Pons (tissue), 1 donor: Measurements from ENCODE around the gene FAM120A.
A peak's percentile ranks its signal among the peaks of the same experiment; 100 is the strongest.

Experiments used
- DNase-seq: peaks from one replicate; pipeline ENCODE4 v3.0.0-alpha.2; 2016; ENCODE audit warnings: low spot score

FAM120A gene

DNA sequence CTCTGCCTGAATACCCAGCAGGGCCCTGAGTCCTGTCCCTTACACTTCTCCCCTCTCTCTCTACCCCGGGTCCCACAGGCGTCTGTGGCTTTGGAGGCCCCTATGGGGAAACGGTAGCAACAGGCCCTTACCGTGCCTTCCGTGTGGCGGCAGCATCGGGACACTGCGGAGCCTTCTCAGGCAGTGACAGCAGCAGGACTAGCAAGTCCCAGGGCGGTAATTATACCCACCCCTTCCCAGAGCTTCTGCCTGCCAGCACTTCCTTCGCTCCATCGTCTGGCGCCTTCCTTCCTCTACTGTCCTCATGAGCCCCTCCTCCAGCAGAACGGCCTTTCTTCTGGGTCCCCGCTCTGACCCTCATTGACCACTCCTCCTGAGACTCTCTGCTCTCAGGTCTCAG, 107.0 kb downstream of the FAM120A start:
- no peak for DNase-seq

DNA sequence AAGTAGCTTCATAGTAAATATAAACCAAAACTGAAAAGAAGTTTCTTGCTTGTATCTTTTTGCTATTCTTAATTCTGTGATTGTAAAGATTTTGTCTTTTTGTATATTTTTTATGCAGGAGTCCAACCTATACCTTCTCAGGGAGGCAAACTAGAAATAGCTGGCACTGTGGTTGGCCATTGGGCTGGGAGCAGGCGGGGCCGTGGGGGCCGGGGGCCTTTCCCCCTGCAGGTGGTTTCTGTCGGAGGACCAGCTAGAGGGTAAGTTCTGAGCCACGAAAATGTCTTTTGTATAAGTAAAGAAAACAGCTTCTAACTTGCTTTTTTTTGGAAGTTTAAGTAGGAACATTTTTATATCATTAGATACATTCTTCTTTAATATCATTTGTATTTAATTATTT, 109.5 kb downstream of the FAM120A start:
- no peak for DNase-seq

DNA sequence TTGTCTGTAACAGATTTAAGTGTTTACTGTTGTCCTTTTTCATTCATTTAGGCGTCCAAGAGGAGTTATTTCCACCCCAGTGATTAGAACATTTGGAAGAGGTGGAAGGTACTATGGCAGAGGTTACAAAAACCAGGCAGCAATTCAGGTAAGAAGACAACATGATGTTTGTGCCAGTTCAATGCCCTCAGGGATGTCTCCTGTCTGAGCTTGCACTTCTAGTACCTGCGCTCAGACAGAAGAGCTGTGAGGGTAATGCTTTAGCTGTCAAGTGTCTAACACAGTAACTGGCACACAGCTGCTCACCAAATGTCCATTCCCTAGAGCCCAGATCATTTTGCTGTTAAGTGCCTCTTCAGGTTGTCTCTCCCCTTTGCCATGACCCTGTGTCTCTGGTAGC, 110.7 kb downstream of the FAM120A start:
- DNase-seq: no peak

DNA sequence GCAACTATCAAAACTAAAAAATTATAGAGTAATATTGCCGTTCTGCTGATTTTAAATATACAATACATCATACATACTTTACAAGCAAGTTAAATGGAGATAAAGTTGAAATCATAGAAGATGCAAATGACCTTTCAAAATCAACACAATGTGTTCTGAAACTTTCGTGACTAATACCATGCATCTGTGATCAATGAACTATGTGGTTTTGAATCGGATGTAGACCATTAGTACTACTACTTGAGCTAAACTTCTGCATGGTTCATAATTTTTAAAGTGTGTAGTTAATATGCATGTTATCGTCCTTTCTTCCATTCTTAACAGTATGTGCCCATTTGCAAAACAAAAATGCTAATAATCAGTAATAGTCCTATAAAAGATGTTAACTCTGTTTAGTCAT, 113.6 kb downstream of the FAM120A start:
- DNase-seq: no peak

DNA sequence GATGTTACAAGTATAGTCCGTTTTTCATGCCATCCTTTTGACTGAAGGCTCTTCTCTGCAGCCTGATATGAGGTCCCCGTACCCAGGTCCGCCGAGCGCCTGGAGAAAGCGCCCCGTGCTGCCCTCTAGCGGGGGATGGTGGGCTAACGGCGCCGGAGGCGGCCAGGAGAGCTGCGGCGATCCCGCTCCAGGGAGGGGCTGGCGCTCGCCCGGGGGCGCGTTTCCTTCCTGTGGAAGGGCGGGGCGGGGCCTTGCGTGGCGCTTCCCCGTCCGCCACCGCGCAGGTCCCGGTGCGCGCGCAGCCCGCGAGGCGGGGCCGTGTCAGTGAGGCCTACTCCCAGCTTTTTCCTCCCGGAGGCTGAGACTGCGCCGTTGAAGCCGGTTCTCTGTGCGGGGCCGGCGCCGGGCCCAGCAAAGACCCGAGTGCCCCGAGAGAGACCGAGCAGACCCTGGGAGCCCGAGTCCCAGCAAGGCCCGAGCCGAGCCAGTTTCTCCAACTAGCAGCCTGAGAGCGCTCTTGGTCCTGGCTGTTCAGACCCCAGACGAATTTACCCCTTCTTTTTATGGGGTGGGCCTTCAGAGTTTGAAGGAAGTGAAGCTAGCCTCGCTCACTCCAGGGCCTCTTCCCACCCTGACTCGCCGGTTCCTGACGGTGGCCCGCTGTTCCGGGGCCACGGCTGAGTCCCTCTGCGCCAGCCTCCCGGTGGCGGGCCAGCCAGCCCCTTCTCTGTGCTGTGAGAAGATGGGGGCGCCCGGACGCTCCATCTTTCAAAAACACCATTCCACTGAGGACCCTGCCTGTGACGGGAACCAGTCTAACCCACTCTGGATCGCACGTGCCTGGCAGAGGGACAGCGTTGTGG, 115.2 kb downstream of the FAM120A start:
- DNase-seq: peak; percentile 95

DNA sequence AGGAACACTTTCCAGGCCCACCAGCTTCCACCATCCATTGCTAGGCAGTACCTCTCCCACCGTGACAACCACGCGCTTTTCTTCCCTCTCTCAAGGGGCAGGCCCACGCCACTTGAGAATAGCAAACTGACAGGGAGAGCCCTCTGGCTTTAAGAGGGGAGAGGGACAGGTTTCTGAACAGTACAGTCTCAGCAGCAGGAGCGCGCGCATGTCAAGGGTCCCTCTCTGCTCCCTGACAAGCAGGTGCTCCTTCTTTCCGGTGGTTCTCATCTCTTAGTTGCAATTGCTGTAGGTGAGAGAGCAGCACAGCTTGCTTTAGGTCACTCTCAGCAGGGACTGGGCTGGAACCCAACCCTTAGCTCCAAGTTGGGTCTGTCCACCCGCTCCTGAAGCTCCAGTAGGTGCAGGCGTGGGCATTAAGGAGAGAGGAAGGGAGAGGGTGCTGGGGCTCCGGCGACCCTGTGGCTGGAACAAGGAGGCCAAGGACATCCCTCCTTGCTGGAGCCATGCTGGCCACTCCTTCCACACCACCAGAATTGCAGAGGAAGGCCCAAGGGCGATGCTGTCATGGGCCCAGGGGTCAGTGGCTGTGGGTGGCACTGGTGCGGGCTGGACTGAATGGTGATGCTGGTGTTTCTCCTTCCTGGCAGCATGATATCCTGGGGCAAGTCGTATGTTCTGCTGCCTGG, 115.9 kb downstream of the FAM120A start:
- no peak for DNase-seq

DNA sequence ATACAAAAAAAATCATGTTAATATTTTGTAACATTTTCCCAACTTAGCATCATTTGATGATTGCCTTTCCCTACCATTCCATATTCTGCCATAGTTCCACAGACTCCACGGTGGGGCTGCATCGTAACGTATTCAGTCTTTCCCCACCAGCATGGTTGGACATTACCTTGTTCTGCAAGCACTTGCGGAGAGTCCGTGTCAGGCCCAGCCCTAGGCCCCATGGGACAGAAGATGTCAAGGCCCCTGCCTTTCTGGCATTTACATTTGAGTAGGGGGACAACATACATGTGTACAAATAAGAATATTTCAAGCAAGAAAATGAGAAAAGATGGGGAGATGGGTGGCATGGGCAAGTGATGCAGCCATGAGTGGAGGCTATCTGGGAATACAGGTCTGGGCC, 116.7 kb downstream of the FAM120A start:
- no peak for DNase-seq

DNA sequence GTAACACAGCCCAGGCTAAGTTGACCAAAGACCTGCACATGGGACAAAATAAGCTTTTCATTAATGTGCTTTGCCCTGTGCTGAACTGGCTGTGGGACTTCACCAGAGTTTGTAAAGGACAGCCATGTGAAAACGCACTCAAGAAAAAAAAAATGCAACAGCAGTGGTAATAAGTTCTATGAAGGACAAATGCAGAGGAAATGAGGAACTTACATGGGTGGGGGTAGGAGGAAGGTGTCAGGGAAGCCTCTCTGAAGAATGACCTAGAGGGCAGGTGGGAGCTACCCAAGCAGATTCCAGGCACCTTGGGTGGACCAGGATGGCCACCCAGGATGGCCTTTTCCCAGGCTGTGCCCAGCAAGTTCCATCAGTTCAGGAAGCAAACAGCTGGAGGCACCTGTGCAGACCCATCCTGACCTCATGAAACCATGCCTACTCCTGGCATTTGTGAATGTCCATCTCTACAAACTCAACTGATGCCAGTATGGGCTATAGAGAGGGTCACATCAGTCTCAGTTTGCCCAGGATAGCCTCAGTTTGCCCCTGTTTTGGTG, 118.2 kb downstream of the FAM120A start:
- no peak for DNase-seq

DNA sequence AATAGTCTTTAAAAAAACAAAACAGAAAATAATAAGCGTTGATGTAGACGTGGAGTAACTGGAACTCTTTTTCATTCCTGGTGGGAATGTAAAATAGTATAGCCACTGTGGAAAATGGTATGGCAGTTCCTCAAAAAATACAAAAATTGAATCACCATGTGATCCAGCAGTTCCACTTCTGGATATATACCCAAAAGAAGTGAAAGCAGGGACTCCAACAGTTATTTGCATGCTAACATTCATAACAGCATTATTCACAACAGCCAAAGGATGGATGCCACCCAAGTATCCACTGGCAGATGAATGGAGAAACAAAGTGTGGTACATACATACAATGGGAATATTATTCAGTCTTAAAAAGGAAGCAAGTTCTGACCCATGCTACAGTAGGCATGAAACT, 120.7 kb downstream of the FAM120A start:
- no peak for DNase-seq

DNA sequence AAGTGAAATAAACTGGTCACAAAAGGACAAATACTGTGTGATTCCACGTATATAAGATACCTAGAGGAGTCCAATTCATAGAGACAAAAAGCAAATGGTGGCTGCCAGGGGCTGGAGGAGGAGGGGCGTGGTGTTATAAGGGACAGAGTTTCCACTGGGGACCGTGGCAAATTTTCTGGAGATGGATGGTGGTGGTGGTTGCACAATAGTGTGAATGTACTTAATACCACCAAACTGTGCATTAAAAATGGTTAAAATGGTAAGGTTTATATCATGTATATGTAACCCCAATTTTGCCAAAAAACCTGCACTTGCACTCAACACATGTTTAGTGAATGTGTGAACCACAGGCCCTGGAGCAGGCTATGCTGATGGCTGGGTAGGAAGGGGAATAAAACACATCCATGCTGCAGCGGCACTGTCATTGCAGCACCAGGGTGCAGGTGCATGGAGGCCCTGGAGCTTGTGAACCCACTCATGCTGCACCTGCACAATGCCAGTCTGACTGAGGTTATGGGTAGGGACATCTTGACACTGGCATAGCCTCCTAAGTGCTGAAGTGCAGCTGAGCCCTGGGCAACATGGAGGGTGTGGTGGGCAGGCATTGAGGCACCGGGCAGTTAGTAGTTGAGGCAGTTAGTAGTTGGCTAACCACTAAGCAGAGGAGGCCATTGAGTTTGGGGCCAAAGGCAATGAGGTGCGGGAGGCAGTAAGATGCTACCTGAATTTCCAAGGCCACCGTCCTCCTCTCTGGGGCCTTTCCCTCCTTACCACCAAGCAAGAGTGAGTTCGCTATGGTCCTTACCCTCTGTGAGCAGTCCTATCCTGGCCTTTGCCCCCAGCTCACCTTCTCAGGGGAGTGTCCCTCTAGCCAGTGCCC, 121.4 kb downstream of the FAM120A start:
- DNase-seq: no peak

DNA sequence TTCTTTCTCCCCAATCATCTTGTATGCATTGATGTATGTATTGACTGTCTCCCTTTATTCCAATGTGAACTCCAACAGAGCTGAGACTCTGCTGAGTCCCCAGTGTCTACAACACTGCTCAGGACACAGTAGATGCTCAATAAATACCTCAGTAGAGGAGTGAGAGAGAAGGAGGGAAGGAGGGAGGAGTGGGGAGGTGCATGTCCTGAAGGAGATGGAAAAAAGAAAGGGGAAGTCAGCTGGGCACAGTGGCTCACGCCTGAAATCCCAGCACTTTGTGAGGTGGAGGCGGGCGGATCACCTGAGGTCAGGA, 122.0 kb downstream of the FAM120A start:
- no peak for DNase-seq

DNA sequence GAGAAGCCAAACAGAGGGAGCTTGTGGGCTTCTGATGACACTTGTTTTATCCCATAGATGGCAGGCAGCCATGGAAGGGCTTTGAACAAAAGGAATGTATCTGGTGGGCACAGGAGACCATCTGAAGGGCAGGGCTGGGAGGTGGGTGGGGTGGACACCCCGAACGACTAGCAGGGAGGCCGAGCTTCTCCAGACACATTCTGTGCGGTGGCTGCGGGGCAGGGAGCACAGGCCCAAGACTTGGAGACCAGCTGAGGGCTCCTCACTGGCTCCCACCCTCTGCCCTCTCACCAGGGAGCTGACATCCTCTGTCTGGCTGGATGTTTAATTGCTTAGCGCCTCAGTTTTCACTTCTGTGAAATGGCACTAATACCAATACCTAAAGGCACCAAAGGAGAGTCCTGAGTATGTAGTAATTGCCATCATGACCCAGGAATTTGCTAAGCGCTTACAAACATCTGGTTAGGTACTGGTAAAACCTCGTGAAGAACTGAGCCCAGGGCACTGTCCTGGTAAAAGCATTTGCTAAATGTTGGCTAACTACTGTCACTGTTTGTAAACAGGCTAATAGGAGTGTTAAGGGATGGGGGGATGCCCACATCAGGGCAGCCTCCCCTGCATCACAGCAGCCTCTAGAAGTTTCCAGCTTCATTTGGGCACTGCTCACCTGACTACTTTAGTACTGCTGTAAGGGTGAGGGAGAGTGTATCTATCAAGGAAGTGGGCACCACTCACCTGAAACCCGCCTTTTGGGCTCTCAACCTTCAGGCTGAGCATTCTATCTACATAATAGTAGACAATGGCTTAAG, 122.8 kb downstream of the FAM120A start:
- DNase-seq: no peak

DNA sequence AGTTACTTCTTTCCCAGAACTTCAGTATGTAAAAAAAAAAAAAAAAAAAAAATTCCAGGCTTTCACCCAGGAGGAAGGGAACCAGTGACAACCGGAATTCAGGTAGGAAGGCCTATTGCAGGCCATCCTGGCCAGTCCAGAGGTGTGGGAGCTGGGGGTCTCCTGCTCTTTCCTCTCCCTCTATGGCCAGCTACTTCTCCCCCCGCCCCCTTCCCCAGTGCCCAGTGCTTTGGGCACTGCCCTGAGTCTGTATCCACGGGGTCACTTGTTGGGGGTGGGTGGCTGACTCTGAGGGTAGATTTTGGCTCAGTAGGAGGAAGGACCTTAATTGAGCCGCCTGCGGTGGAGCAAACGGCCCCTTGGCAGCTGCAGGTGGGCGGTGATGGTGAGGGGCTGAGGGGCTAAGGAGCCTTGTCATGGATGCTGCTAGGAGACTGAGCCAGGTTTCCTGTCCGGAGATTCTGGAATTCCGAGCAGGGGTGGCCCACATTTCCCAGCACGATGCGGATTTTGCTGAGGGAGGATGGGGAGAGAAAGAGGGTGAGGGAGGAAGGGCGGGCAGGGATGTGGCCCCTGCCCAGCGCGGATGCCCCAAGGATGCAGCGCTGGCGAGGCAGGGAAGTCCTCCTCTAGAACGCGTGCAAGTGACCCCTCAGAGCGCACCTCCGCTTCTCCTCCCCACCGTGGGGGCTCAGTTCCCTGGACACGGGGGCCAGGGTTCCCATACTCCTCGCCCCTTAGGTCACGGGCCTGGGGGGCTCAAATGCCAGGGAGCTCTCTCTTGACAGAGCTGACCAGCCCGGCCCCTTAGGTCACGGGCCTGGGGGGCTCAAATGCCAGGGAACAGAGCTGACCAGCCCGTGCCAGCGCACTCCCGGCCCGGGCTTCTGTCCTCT, 123.7 kb downstream of the FAM120A start:
- DNase-seq: no peak

DNA sequence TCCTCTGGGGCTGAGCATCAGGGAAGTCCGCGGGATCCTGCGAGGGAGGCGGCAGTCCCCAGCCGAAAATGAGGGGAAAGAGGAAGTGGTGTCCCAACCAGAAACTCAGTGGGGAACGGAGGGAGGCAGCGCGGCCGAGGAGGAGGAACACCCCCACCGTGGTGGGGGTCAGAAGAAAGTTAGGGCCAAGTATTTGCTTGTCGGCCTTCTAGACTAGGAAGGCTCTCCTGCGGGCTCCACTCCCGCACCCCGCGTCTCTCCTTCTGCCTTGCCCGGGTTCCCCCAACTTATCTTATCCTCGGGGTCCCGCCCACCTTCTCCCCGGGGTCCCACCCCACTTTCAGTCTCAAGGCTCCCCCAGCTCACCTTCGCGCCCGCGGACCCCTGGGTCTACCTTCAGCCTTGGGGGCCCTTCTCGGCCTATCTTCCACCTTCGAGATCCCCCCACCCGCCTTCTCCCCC, 124.3 kb downstream of the FAM120A start:
- peak; percentile 48 for DNase-seq

DNA sequence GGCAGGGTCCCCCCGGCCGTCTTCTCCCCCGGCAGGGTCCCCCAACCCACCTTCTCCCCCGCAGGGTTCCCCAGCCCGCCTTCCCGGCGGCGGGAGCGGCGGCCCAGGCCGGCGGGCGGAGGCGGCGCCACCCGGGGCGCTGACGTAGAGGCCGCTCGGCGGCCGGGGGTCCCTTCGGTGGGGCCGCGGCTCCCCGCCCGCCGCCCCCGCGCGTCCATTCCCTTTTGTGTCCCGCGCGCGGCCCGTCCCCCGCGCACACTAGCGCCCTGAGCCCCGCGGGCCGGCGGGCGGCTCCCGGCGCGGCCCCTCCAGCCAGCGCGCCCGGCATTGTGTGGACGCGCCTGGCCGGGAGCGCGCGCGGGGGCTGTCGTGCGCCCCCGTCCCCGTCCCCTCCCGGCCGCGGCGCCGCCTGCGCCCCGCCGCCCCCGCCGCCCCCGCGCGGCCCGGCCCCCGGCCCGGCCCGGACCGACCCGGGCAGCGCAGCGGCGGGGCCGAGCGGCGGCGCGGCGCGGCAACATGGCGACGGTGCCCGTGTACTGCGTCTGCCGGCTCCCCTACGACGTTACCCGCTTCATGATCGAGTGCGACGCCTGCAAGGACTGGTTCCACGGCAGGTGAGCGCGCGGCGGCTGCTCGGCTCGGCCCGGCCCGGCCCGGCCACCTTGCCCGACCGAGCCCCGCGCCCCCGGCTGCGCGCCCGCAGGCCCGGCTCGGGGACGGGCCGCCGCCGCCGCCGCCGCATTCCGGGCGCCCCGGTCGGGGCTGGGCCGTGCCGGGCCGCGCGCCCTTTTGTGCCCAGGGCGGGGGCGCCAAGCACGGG, 125.0 kb downstream of the FAM120A start, which contains the start of gene PHF2:
Gene PHF2 (plus strand): TSS at position 327 of the 820 bp plus-strand sequence. CDS start 190 bp downstream, at position 517.
- DNase-seq: no peak

DNA sequence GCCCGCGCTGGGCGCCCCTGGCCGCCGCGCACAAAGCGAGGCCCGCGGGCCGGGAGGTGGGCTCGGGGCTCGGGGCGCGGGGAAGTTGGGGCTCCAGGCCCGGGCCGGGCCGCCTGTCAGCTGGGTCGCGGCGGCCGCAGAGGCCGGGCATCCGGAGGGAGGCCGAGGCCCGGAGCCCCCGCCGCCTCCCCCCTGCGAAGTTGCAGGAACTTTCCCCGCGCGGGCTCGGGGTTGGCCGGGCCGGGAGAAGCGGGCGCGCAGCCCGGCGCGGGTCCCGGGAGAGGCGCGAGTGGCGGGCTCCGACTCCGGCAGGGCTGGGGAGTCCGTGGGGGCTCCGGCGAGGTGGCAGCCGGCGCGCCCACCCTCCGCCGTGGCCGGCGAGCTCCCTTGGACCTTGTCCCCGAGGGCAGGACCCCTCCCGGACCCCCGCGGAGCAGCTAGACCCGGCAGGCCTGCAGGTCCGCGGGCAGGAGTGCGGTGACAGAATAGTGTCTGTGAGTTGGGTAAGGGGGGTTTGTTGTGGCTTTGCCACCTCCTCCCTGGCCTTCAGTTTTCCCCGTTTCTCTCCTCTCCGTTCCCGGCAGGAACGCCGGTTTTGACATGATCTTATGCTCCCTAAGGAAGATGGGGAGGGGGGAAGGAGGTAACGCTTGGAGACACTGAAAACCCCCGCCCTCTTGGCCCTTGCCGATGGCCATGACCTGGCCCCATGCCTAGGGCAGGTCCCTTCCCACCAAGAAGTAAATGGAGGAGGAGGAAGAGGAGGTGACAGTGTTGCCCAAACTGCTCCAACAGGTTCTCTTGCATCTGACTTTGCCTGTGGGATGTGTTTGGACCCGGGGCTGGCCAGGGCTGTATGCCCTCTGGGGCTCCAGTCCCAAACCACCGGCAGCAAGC, 125.8 kb downstream of the FAM120A start:
- no peak for DNase-seq

DNA sequence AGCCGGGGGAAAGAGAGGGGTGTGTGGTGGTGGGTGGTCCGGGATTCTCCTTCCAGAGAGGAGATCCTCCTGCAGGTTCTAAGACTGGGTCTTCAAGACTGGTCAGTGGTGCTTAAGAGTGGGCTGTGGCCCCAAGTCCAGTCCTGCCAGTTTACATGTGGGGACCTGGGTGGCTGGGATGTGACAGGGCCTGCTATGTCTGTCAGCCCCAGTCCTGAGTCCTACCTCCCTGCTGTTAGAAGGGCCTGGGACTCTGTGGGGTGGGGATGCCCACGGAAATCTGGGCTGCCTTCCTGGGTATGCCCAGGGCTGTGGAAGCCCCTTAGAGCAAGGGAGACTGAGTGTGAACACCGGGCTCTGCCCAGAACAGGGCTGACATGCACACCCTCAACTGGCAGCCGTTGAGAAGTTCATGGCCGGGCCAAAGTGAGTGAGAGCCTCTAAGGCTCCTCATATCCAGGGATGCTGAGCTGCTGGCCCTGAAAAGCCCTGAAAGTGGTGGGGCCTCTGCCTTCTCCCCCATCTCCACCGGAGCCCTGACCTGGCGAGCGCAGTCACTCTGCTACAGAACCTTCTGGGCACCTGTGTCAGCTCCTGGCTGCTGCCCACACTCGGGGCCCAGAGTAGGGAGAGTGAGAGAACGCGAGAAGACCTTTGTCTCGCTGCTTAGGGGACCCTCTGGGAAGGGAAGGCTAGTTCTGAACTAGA, 126.6 kb downstream of the FAM120A start:
- no peak for DNase-seq

DNA sequence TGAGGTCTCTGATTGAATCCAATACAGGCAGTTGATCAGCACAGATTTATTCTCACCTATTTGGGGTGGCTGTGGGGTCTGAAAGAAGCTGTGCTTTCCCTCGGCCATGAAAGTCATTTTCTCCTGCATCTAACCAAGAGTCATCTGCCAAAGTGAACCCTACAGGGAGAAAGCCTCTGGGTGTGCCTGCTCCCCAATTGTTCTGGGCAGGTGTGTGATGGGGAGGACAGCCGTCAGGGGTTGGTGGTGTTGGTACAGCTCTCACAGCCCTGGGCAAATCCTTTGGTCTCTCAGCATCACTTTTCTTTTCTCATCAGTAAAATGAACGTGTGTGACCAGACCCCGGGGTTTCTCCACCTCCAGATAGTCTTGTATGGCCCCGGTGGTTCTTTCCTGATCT, 127.4 kb downstream of the FAM120A start:
- no peak for DNase-seq
